Breast epithelium (tissue), 4 donors: ENCODE measurements around the gene FAM169A. TPM values are rescaled to one million over a fixed set of nuclear protein-coding genes. Genes with fewer than 3 reads are reported as not detected.
"Not testable (repeated sequence)": the region's sequence is repeated elsewhere in the genome, so short reads cannot be mapped to it uniquely, and the experiment has no call there.

Experiments
- DNase-seq, 2 donors: peaks; one replicate each; pipeline ENCODE4 v3.0.0-alpha.2; 2019; ENCODE audit warnings: low spot score in 2 of 2
- H3K27ac ChIP-seq, 2 donors: fragments of 200-600 bp; sonication (generic) in 1 of 2; one replicate each; pipeline ENCODE4 v1.5.1; 2016 to 2019; ENCODE audit warnings: mild to moderate bottlenecking in 1 of 2
- H3K27me3 ChIP-seq, 2 donors: fragments of 200-600 bp; sonication (generic) in 1 of 2; one replicate each; pipeline versions ENCODE4 v1.5.1 to v1.6.0; 2017 to 2019; ENCODE audit warnings: control low read depth in 1 of 2, mild to moderate bottlenecking in 1 of 2
- H3K36me3 ChIP-seq: fragments of 200-600 bp; one replicate; pipeline ENCODE4 v1.5.1; 2019
- H3K4me1 ChIP-seq, 2 donors: fragments of 200-600 bp; sonication (generic); one replicate each; pipeline ENCODE4 v1.5.1; 2016 to 2019; ENCODE audit warnings: control low read depth in 1 of 2
- H3K4me3 ChIP-seq, 3 donors: fragments of 200-600 bp; sonication (generic); 1 replicate in 2 of 3; 2 replicates in 1 of 3; pipeline ENCODE4 v1.5.1; 2016 to 2019; ENCODE audit warnings: mild to moderate bottlenecking in 3 of 3, moderate library complexity in 2 of 3
- H3K9me3 ChIP-seq, 2 donors: fragments of 200-600 bp; sonication (generic) in 1 of 2; one replicate each; pipeline ENCODE4 v1.5.1; 2016 to 2019; ENCODE audit warnings: control low read depth in 1 of 2
- CTCF ChIP-seq, 3 donors: fragments of 450-650 bp; IDR thresholded peaks; one replicate each; pipeline ENCODE4 v1.5.1; 2016 to 2017; ENCODE audit warnings: antibody characterized with exemption in 3 of 3, mild to moderate bottlenecking in 3 of 3, moderate library complexity in 3 of 3
- POLR2A ChIP-seq: fragments of 450-650 bp; IDR thresholded peaks from one replicate; pipeline ENCODE4 v1.6.1; 2016; ENCODE audit warnings: antibody characterized with exemption, mild to moderate bottlenecking, moderate library complexity
- POLR2AphosphoS5 ChIP-seq, 3 donors: sonication (generic); formaldehyde crosslinking; IDR thresholded peaks; one replicate each; pipeline ENCODE4 v1.6.1; 2017; ENCODE audit warnings: antibody characterized with exemption in 3 of 3
- intact Hi-C: fragments of 100-400 bp; cut with DNase I; formaldehyde crosslinking; loops from one replicate; pipeline ENCODE4 v1.15.1; 2023; ENCODE audit warnings: low total_unique reads
- total RNA-seq, 3 donors: library from RNA; depleted of rRNA; stranded (reverse); fragments of >200 nt; gene quantifications; one replicate each; pipeline ENCODE4 v1.1.0, GENCODE V29; 2016

FAM169A gene
- total RNA-seq, 3 donors from 2014 or later = 0.64 to 6.3 (median 1.6) TPM

GRCh38 chr5:74864823-74865222, 1.4 kb downstream of the FAM169A start:
- H3K9me3 ChIP-seq = no peaks in the 10 kb centered on the region
- intact Hi-C loops = no loop called here
- H3K27me3 ChIP-seq = no peaks in the 10 kb centered on the region

GRCh38 chr5:74863726-74864125, 2.5 kb downstream of the FAM169A start:
- Histone ChIP-seq H3K27me3 (no peaks in the 10 kb centered on the region), H3K9me3 (no peaks in the 10 kb centered on the region), H3K36me3 (no peaks in the 10 kb centered on the region), H3K4me1 (peaks cover 0 to 7% of the 10 kb centered on the region in 2 donors), H3K27ac (no peak overlapping the region), H3K4me3 (no peak overlapping the region)
- TF ChIP-seq POLR2AphosphoS5 (IDR thresholded peaks at IDR 0.05) = no peak
- TF ChIP-seq CTCF (IDR thresholded peaks at IDR 0.05) = no peak
- intact Hi-C loops = no loop called here
- no peak for DNase-seq

More at GRCh38 chr5:74864823-74865222, 1.4 kb downstream of the FAM169A start:
- H3K36me3 ChIP-seq = no peaks in the 10 kb centered on the region
- no peak for DNase-seq
- peak overlapping the region in 2 of 3 donors; percentile 81 to 86 for H3K4me3 ChIP-seq
- peaks cover 0 to 7% of the 10 kb centered on the region in 2 donors for H3K4me1 ChIP-seq
- TF ChIP-seq CTCF (IDR thresholded peaks at IDR 0.05) = no peak
- no peak for TF ChIP-seq POLR2A
- TF ChIP-seq POLR2AphosphoS5 (IDR thresholded peaks at IDR 0.05) = no peak
- H3K27ac ChIP-seq = no peak overlapping the region

- no peak overlapping the region for H3K4me3 ChIP-seq
- intact Hi-C loops = no loop called here
- peaks cover 0 to 7% of the 10 kb centered on the region in 2 donors for H3K4me1 ChIP-seq
- no peak for TF ChIP-seq POLR2A
- no peak for TF ChIP-seq CTCF (IDR thresholded peaks at IDR 0.05)
- no peak for TF ChIP-seq POLR2AphosphoS5 (IDR thresholded peaks at IDR 0.05)
- no peak for DNase-seq
- no peaks in the 10 kb centered on the region for H3K27me3 ChIP-seq
- H3K9me3 ChIP-seq = no peaks in the 10 kb centered on the region
- no peak overlapping the region for H3K27ac ChIP-seq
- no peaks in the 10 kb centered on the region for H3K36me3 ChIP-seq
These were observed 4.0 kb downstream of the FAM169A start for GRCh38 chr5:74862221-74862620.

DNA sequence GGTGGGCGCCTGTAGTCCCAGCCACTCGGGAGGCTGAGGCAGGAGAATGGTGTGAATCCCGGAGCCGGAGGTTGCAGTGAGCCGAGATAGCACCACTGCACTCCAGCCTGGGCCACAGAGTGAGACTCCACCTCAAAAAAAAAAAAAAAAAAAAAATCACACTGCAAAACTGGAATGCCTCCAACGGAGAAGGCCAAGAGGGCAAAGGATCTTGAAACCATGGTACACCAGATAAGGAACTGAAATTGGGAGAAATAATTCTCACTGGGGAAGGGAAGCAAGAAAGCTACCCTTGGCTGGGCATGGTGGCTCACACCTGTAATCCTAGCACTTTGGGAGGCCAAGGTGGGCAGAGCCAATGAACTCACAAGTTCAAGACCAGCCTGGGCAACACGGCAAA, 9.2 kb downstream of the FAM169A start:
- intact Hi-C loops = not testable (repeated sequence)

DNA sequence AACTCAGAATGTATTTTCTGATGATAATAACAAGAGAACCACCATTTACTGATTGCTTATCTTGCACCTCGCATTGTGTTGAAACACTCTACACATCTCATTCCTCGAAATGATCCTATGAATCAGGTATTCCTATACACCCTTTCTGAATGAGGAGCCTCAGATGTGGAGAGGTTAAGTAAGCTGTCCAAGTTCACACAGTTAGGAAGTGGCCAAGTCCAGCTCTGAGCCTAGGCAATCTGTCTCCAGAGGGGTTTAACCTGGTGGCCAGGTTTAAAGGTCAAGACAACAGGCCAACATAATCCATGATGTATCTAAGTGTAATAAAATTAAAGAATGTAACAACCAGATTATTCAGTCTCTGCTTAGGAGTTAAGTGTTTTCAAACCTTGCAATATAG, 12.9 kb downstream of the FAM169A start:
- DNase-seq = no peak
- H3K36me3 ChIP-seq = no peaks in the 10 kb centered on the region
- H3K4me3 ChIP-seq = no peak overlapping the region
- H3K27me3 ChIP-seq = no peaks in the 10 kb centered on the region
- no peak overlapping the region for H3K27ac ChIP-seq
- TF ChIP-seq POLR2A (no peak), CTCF (IDR thresholded peaks at IDR 0.05) (no peak), POLR2AphosphoS5 (IDR thresholded peaks at IDR 0.05) (no peak)
- intact Hi-C loops = no loop called here
- H3K4me1 ChIP-seq = peaks cover 0 to 4% of the 10 kb centered on the region in 2 donors
- H3K9me3 ChIP-seq = no peaks in the 10 kb centered on the region

More for the DNA sequence above, 9.2 kb downstream of the FAM169A start:
- not testable (repeated sequence) for H3K4me3 ChIP-seq, DNase-seq, H3K27ac ChIP-seq, H3K9me3 ChIP-seq, H3K27me3 ChIP-seq, H3K4me1 ChIP-seq, H3K36me3 ChIP-seq
